H1 (cell line): ENCODE measurements around the gene CD72. TPM values are rescaled to one million over a fixed set of nuclear protein-coding genes. Genes with fewer than 3 reads are reported as not detected.

Source experiments
- CTCF ChIA-PET: fragments of 300-600 bp; sonication (Branson Sonifier 250); formaldehyde crosslinking; loops from one replicate; lab custom pipeline; 2021; ENCODE audit not compliant: partially characterized antibody; lab: Charles Lee
- POLR2A ChIA-PET: fragments of 300-600 bp; sonication (Branson Sonifier 250); formaldehyde crosslinking; loops from one replicate; lab custom pipeline; 2021; ENCODE audit warnings: inconsistent platforms; ENCODE audit not compliant: partially characterized antibody; lab: Charles Lee
- DNase-seq, 2 experiments: peaks; one replicate each; pipeline versions ENCODE4 v3.0.0 to v3.0.0-alpha.2; 2010 to 2022; ENCODE audit warnings: low spot score in 2 of 2, low read depth in 1 of 2, mixed read lengths in 1 of 2
- FAIRE-seq: peaks from 2 replicates; lab custom pipeline; 2011; peaks lifted over from hg19 to GRCh38; lab: Jason Lieb, UNC
- H2AFZ ChIP-seq: 2 replicates; pipeline ENCODE4 v1.8.1; 2012; ENCODE audit warnings: low read length, inconsistent platforms
- H2AK5ac ChIP-seq: 2 replicates; pipeline ENCODE4 v1.6.1; 2013; ENCODE audit warnings: low read depth, low read length
- H2BK120ac ChIP-seq: replicated peaks from 2 replicates; pipeline ENCODE3; 2013; ENCODE audit warnings: low read depth, low read length, inconsistent platforms
- H2BK12ac ChIP-seq: 2 replicates; pipeline ENCODE4 v1.6.1; 2013; ENCODE audit warnings: low read depth, low read length
- H2BK15ac ChIP-seq: 2 replicates; pipeline ENCODE4 v1.6.1; 2013; ENCODE audit warnings: low read length
- H2BK20ac ChIP-seq: 2 replicates; pipeline ENCODE4 v1.6.1; 2013; ENCODE audit warnings: low read length
- H2BK5ac ChIP-seq: 2 replicates; pipeline ENCODE4 v1.6.1; 2013; ENCODE audit warnings: low read depth, low read length
- H3K14ac ChIP-seq: 2 replicates; pipeline ENCODE4 v1.6.1; 2013; ENCODE audit warnings: inconsistent platforms; ENCODE audit not compliant: insufficient read length
- H3K18ac ChIP-seq: 2 replicates; pipeline ENCODE4 v1.6.1; 2013; ENCODE audit warnings: low read length; ENCODE audit errors: extremely low read depth
- H3K23ac ChIP-seq: 2 replicates; pipeline ENCODE4 v1.6.1; 2013; ENCODE audit warnings: inconsistent platforms; ENCODE audit not compliant: insufficient read length
- H3K23me2 ChIP-seq: 2 replicates; pipeline ENCODE4 v1.6.1; 2013; ENCODE audit warnings: low read depth, low read length
- H3K27ac ChIP-seq: 2 replicates; pipeline ENCODE4 v1.6.1; 2011; ENCODE audit warnings: low read depth, low read length, inconsistent platforms
- H3K27me3 ChIP-seq, 4 experiments: replicated peaks in 1 of 4; 1 replicate in 1 of 4; 2 replicates in 3 of 4; pipeline versions ENCODE4 v1.6.1 to v1.8.1; 2011 to 2013; ENCODE audit warnings: low read length in 3 of 4, mild to moderate bottlenecking in 3 of 4, inconsistent platforms in 2 of 4, mixed read lengths in 2 of 4, moderate library complexity in 1 of 4; ENCODE audit not compliant: control insufficient read depth in 3 of 4, insufficient read depth in 3 of 4; ENCODE audit errors: extremely low read depth in 1 of 4
- H3K36me3 ChIP-seq, 4 experiments: 2 replicates each; pipeline versions ENCODE4 v1.6.1 to v1.8.1; 2011 to 2013; ENCODE audit warnings: mild to moderate bottlenecking in 4 of 4, low read length in 3 of 4, moderate library complexity in 2 of 4, control low read depth in 1 of 4, inconsistent platforms in 1 of 4; ENCODE audit not compliant: insufficient read depth in 4 of 4, control insufficient read depth in 2 of 4
- H3K4ac ChIP-seq: replicated peaks from 2 replicates; pipeline ENCODE3; 2013; ENCODE audit warnings: low read length, low read depth, mixed read lengths, inconsistent platforms; ENCODE audit not compliant: insufficient read length
- H3K4me1 ChIP-seq, 4 experiments: replicated peaks in 1 of 4; 1 replicate in 1 of 4; 2 replicates in 3 of 4; pipeline versions ENCODE4 v1.6.1 to v1.8.1; 2011 to 2013; ENCODE audit warnings: low read length in 3 of 4, inconsistent platforms in 2 of 4, mixed read lengths in 1 of 4; ENCODE audit not compliant: insufficient read depth in 4 of 4, control insufficient read depth in 3 of 4
- H3K4me2 ChIP-seq, 2 experiments: 2 replicates each; pipeline versions ENCODE4 v1.6.1 to v1.8.1; 2011 to 2013; ENCODE audit warnings: low read depth in 2 of 2, low read length in 2 of 2, control low read depth in 1 of 2, inconsistent platforms in 1 of 2, mild to moderate bottlenecking in 1 of 2; ENCODE audit not compliant: insufficient read depth in 1 of 2
- H3K4me3 ChIP-seq, 4 experiments: fragments of 200-600, 300-600 bp in 1 of 4; sonication (generic), shearing (Covaris generic), sonication (Bioruptor Twin) in 1 of 4; 2 replicates each; pipeline versions ENCODE4 v1.5.1 to v1.8.1; 2011 to 2016; ENCODE audit warnings: low read length in 4 of 4, low read depth in 3 of 4, control low read depth in 2 of 4, inconsistent platforms in 2 of 4, mild to moderate bottlenecking in 2 of 4, mixed read lengths in 1 of 4, moderate library complexity in 1 of 4; ENCODE audit not compliant: insufficient read depth in 2 of 4; ENCODE audit errors: extremely low read depth in 1 of 4
- H3K56ac ChIP-seq: replicated peaks from 2 replicates; pipeline ENCODE3; 2013; ENCODE audit warnings: low read depth, mild to moderate bottlenecking, mixed read lengths, low read length, inconsistent platforms; ENCODE audit not compliant: insufficient read length
- H3K79me1 ChIP-seq: 2 replicates; pipeline ENCODE4 v1.6.1; 2013; ENCODE audit warnings: low read depth, low read length, control low read depth
- H3K79me2 ChIP-seq, 2 experiments: 2 replicates each; pipeline versions ENCODE4 v1.6.1 to v1.8.1; 2012 to 2013; ENCODE audit warnings: low read length in 2 of 2, mild to moderate bottlenecking in 2 of 2, inconsistent platforms in 1 of 2; ENCODE audit not compliant: insufficient read depth in 2 of 2, control insufficient read depth in 1 of 2
- H3K9ac ChIP-seq, 4 experiments: replicated peaks in 1 of 4; 1 replicate in 1 of 4; 2 replicates in 3 of 4; pipeline versions ENCODE4 v1.6.1 to v1.8.1; 2011 to 2013; ENCODE audit warnings: low read depth in 3 of 4, low read length in 3 of 4, control low read depth in 2 of 4, mild to moderate bottlenecking in 2 of 4, moderate library complexity in 2 of 4, inconsistent platforms in 1 of 4; ENCODE audit errors: extremely low read depth in 1 of 4
- H3K9me3 ChIP-seq, 2 experiments: 2 replicates each; pipeline versions ENCODE4 v1.6.1 to v1.8.1; 2012 to 2013; ENCODE audit warnings: mild to moderate bottlenecking in 2 of 2, moderate library complexity in 2 of 2, control low read depth in 1 of 2, inconsistent platforms in 1 of 2, low read depth in 1 of 2, low read length in 1 of 2, mixed read lengths in 1 of 2; ENCODE audit not compliant: insufficient read depth in 2 of 2
- H4K20me1 ChIP-seq, 2 experiments: replicated peaks in 1 of 2; 2 replicates each; pipeline versions ENCODE3 to v1.8.1; 2011 to 2013; ENCODE audit warnings: inconsistent platforms in 2 of 2, low read length in 2 of 2, mild to moderate bottlenecking in 1 of 2; ENCODE audit not compliant: insufficient read depth in 2 of 2, control insufficient read depth in 1 of 2
- H4K5ac ChIP-seq: 2 replicates; pipeline ENCODE4 v1.6.1; 2013; ENCODE audit warnings: low read length, low read depth, mixed read lengths, inconsistent platforms; ENCODE audit not compliant: insufficient read length
- H4K8ac ChIP-seq: 2 replicates; pipeline ENCODE4 v1.8.0; 2013; ENCODE audit warnings: mild to moderate bottlenecking, moderate library complexity, low read length, inconsistent platforms; ENCODE audit not compliant: insufficient read depth; ENCODE audit errors: extremely low read depth
- H4K91ac ChIP-seq: replicated peaks from 2 replicates; pipeline ENCODE3; 2013; ENCODE audit warnings: low read length, mixed read lengths, inconsistent platforms; ENCODE audit not compliant: insufficient read length
- BCL11A ChIP-seq, 2 experiments: IDR thresholded peaks; one replicate each; pipeline ENCODE4 v1.6.1; 2011; ENCODE audit warnings: low read depth in 2 of 2, low read length in 2 of 2, mild to moderate bottlenecking in 2 of 2
- EP300 ChIP-seq, 2 experiments: IDR thresholded peaks; 1 replicate in 1 of 2; 2 replicates in 1 of 2; pipeline ENCODE4 v1.6.1; 2011 to 2012; ENCODE audit warnings: low read depth in 2 of 2, low read length in 2 of 2, mild to moderate bottlenecking in 2 of 2, borderline replicate concordance in 1 of 2, inconsistent platforms in 1 of 2, moderate library complexity in 1 of 2
- EZH2 ChIP-seq: fragments of 200-600 bp; sonication (generic); IDR thresholded peaks from 2 replicates; pipeline ENCODE4 v1.7.1; 2012; ENCODE audit warnings: low read depth, mild to moderate bottlenecking, moderate library complexity, low read length, inconsistent platforms; ENCODE audit not compliant: severe bottlenecking
- HDAC2 ChIP-seq, 2 experiments: fragments of 300-600 bp in 1 of 2; sonication (generic) in 1 of 2; IDR thresholded peaks; 2 replicates each; pipeline ENCODE4 v1.6.1; 2011 to 2012; ENCODE audit warnings: low read depth in 2 of 2, low read length in 2 of 2, mild to moderate bottlenecking in 2 of 2, moderate library complexity in 2 of 2, borderline replicate concordance in 1 of 2, inconsistent platforms in 1 of 2
- KDM1A ChIP-seq: fragments of 200-600, 300-600 bp; sonication (generic); IDR thresholded peaks from 2 replicates; pipeline ENCODE4 v1.7.1; 2016; ENCODE audit warnings: mild to moderate bottlenecking, low read length, borderline replicate concordance
- POU5F1 ChIP-seq: IDR thresholded peaks from 2 replicates; pipeline ENCODE4 v1.6.1; 2011; ENCODE audit warnings: low read depth, mild to moderate bottlenecking, low read length, moderate library complexity
- SAP30 ChIP-seq: fragments of 300-600 bp; sonication (generic); IDR thresholded peaks from 2 replicates; pipeline ENCODE4 v1.7.1; 2012; ENCODE audit warnings: low read length, moderate library complexity, mild to moderate bottlenecking, inconsistent platforms; ENCODE audit not compliant: insufficient read depth, insufficient replicate concordance
- SIN3A ChIP-seq, 2 experiments: IDR thresholded peaks in 1 of 2; conservative IDR thresholded peaks in 1 of 2; 2 replicates each; pipeline ENCODE4 v1.6.1; 2011 to 2012; ENCODE audit warnings: low read length in 2 of 2, improper control_type of control experiment in 1 of 2, low read depth in 1 of 2, mild to moderate bottlenecking in 1 of 2
- SIX5 ChIP-seq: IDR thresholded peaks from 2 replicates; pipeline ENCODE4 v1.6.1; 2011; ENCODE audit warnings: mild to moderate bottlenecking, low read depth, low read length
- TBP ChIP-seq: IDR thresholded peaks from 2 replicates; pipeline ENCODE4 v1.6.1; 2011; ENCODE audit warnings: low read depth, low read length, improper control_type of control experiment
- ZNF274 ChIP-seq: IDR thresholded peaks from 2 replicates; pipeline ENCODE4 v1.7.0; 2012; ENCODE audit warnings: low read length, borderline replicate concordance; ENCODE audit errors: extremely low read depth
- WGBS, 2 experiments: shearing (Covaris generic) in 1 of 2; methylation state at CpG; one replicate each; pipeline versions ENCODE4 v1.1.6 to v1.1.7; 2013 to 2015; ENCODE audit warnings: low lambda C conversion rate in 2 of 2, mixed read lengths in 2 of 2, inconsistent platforms in 1 of 2, low coverage in 1 of 2, missing lambda C conversion rate in 1 of 2; ENCODE audit not compliant: insufficient replicate concordance in 2 of 2, insufficient coverage in 1 of 2, insufficient read length in 1 of 2; ENCODE audit errors: extremely low coverage in 1 of 2, missing lambda C conversion rate in 1 of 2; 5-methylcytosine and 5-hydroxymethylcytosine counted together
- polyA plus RNA-seq, 7 experiments: library from polyadenylated mRNA; depleted of rRNA in 3 of 7; stranded (reverse) in 5 of 7; unstranded in 2 of 7; fragments of >200 nt in 5 of 7; fragments of 200-250 nt in 2 of 7; gene quantifications; 1 replicate in 5 of 7; 2 replicates in 1 of 7; 4 replicates in 1 of 7; pipeline versions ENCODE4 v1.2.1 to v1.2.3, GENCODE V29; 2011 to 2013; ENCODE audit warnings: missing spikeins in 2 of 7, mixed read lengths in 2 of 7
- total RNA-seq: library from RNA; stranded (reverse); fragmentation: NEBNext Ultra II Directional; extraction: Animal tissue kit (Norgen Biotek cat#: 25700); gene quantifications from 2 replicates; pipeline ENCODE4 v1.2.1, GENCODE V29; 2021
- TF ChIP-seq, protein P1 (sequence below): IDR thresholded peaks from 2 replicates; pipeline ENCODE4 v1.6.1; 2011; ENCODE audit warnings: low read depth, mild to moderate bottlenecking, low read length; ENCODE audit not compliant: insufficient read depth

The CD72 gene
- total and polyA plus RNA-seq, 2 of the 8 experiments (the other 6 are each of a cell fraction or from before 2014, with no cell fraction given) = 4.0 to 4.5 TPM

DNA sequence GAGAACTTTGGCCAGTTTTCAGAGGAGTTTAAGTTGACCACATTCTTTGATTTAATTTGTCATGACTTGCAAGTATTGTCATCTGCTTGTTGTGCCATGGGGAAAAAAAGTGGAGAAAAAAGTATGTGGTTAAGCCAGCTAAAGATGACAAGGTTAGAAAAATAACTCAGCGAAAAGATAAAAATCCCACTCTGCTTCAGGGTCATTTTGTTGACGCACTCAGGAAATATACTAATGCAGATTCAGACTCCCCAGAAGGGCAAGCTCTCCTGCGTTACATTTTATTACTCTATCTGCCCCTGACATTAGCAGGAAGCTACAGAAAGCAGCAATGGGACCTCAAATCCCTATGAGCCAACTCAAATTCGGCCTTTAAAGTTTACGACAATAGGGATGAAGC lies 40.7 kb downstream of the CD72 start:
- H3K4me3 ChIP-seq = no peak overlapping the region
- no peak overlapping the region for H3K23ac ChIP-seq
- no peak overlapping the region for H2BK20ac ChIP-seq
- H2BK120ac ChIP-seq = no peak overlapping the region
- H4K8ac ChIP-seq = no peak overlapping the region
- H3K23me2 ChIP-seq = no peaks in the 10 kb centered on the region
- no peak overlapping the region for H3K4me2 ChIP-seq
- ChIA-PET POLR2A (interaction anchor here (1.3 to 1.4 kb wide), 2 partner anchors 14 to 24 kb away, joined by 3 to 4 read pairs; a partner anchor contains a TSS), CTCF (interaction anchor here (0.9 to 2.7 kb wide), 5 partner anchors 8 to 70 kb away, joined by 3 to 8 read pairs (median 7); no protein-coding TSS in a partner anchor)
- H4K20me1 ChIP-seq = no peaks in the 10 kb centered on the region
- FAIRE-seq = no peak
- no peak overlapping the region for H4K91ac ChIP-seq
- no peak overlapping the region for H2BK5ac ChIP-seq
- peaks cover 7% of the 10 kb centered on the region in 2 experiments; a peak in 3 of 4 replicates for H3K9me3 ChIP-seq
- peaks cover 0 to 3% (median 0%) of the 10 kb centered on the region in 4 experiments; a peak in 1 of 8 replicates for H3K36me3 ChIP-seq
- no peak overlapping the region for H3K27ac ChIP-seq
- no peaks in the 10 kb centered on the region for H3K4me1 ChIP-seq
- no peaks in the 10 kb centered on the region for H3K79me1 ChIP-seq
- WGBS, 2 experiments = 86% methylated on average over 5 of the region's 5 CpGs; no CpG with 5 or more reads in 1 of the 2 experiments
- no peak overlapping the region for H3K9ac ChIP-seq
- H4K5ac ChIP-seq = no peak overlapping the region
- H2AFZ ChIP-seq = no peak overlapping the region
- no peak overlapping the region for H3K4ac ChIP-seq
- no peaks in the 10 kb centered on the region for H3K79me2 ChIP-seq
- H3K18ac ChIP-seq = no peak overlapping the region
- no peaks in the 10 kb centered on the region for H3K27me3 ChIP-seq
- no peak overlapping the region for H3K14ac ChIP-seq
- DNase-seq = no peak
- H2BK12ac ChIP-seq = no peak overlapping the region
- no peak overlapping the region for H3K56ac ChIP-seq
- no peak overlapping the region for H2AK5ac ChIP-seq
- H2BK15ac ChIP-seq = no peak overlapping the region
- no peak for TF ChIP-seq EP300 (IDR thresholded peaks at IDR 0.05; ENCODE audit: borderline replicate concordance in 1 of 2, low read depth in 2 of 2, low read length in 2 of 2)
- TF ChIP-seq, protein P1, sequence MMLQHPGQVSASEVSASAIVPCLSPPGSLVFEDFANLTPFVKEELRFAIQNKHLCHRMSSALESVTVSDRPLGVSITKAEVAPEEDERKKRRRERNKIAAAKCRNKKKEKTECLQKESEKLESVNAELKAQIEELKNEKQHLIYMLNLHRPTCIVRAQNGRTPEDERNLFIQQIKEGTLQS = no peak
- no peak for TF ChIP-seq ZNF274
- TF ChIP-seq KDM1A = no peak
- TF ChIP-seq EZH2 = no peak
- no peak for TF ChIP-seq SIN3A (conservative IDR thresholded peaks at IDR 0.05 in 1 of 2, IDR thresholded peaks at IDR 0.05 in 1 of 2; ENCODE audit: low read depth in 1 of 2, low read length in 2 of 2)
- TF ChIP-seq SAP30 = no peak
- TF ChIP-seq POU5F1 = no peak
- TF ChIP-seq SIX5 = no peak
- no peak for TF ChIP-seq BCL11A (IDR thresholded peaks at IDR 0.05; ENCODE audit: low read depth in 2 of 2, low read length in 2 of 2)
- no peak for TF ChIP-seq TBP
- no peak for TF ChIP-seq HDAC2 (IDR thresholded peaks at IDR 0.05; ENCODE audit: borderline replicate concordance in 1 of 2, low read depth in 2 of 2, low read length in 2 of 2)
